Measurements from ENCODE around the gene RRP9. TPM values are rescaled to one million over a fixed set of nuclear protein-coding genes. Genes with fewer than 3 reads are reported as not detected.

Gene RRP9
- total RNA-seq, 1 experiment from 2014 or later, result 32.3 TPM

- H3K4me1 ChIP-seq (ENCODE audit: insufficient read depth, low read length, poor library complexity, severe bottlenecking), result no peaks in the 10 kb centered on the region
- peaks cover 9% of the 10 kb centered on the region for H3K27me3 ChIP-seq (replicated peaks; ENCODE audit: insufficient read depth, low read depth, low read length, poor library complexity)
- no peak for DNase-seq (ENCODE audit: low spot score)
- ChIA-PET CTCF (no interaction called here), POLR2A (ENCODE audit: low non-redundant PET) (no interaction called here)
- no TSS peak for BruUV-seq (replicated peaks)
- TF ChIP-seq CTCF (conservative IDR thresholded peaks at IDR 0.05; ENCODE audit: low read depth, low read length) (no peak), EZH2 (IDR thresholded peaks at IDR 0.05; ENCODE audit: borderline replicate concordance, low read depth, low read length, poor library complexity, severe bottlenecking) (no peak)
- intact Hi-C loops (cut with micrococcal nuclease; ENCODE audit: unreplicated experiment), result no loop called here
- H3K4me3 ChIP-seq (ENCODE audit: low read depth, low read length, poor library complexity, severe bottlenecking), result no peak overlapping the region
- no peaks in the 10 kb centered on the region for H3K9me3 ChIP-seq (ENCODE audit: low read depth, low read length, poor library complexity, severe bottlenecking)
- H3K27ac ChIP-seq (ENCODE audit: low read depth, low read length, poor library complexity, severe bottlenecking), result no peak overlapping the region
- no peaks in the 10 kb centered on the region for H3K36me3 ChIP-seq (ENCODE audit: insufficient read depth, low read length, poor library complexity, severe bottlenecking)
Observed at GRCh38 chr3:51897391-51897790, 44.3 kb downstream of the RRP9 start.

GRCh38 chr3:51896607-51897305, 44.9 kb downstream of the RRP9 start:
- H3K27me3 ChIP-seq (replicated peaks; ENCODE audit: insufficient read depth, low read depth, low read length, poor library complexity), result peaks cover 9% of the 10 kb centered on the region
- no TSS peak for BruUV-seq (replicated peaks)

GRCh38 chr3:51894939-51895338, 46.8 kb downstream of the RRP9 start:
- Histone ChIP-seq H3K27me3 (replicated peaks; ENCODE audit: insufficient read depth, low read depth, low read length, poor library complexity) (peaks cover 3% of the 10 kb centered on the region), H3K27ac (ENCODE audit: low read depth, low read length, poor library complexity, severe bottlenecking) (no peak overlapping the region), H3K4me3 (ENCODE audit: low read depth, low read length, poor library complexity, severe bottlenecking) (no peak overlapping the region), H3K4me1 (ENCODE audit: insufficient read depth, low read length, poor library complexity, severe bottlenecking) (no peaks in the 10 kb centered on the region), H3K36me3 (ENCODE audit: insufficient read depth, low read length, poor library complexity, severe bottlenecking) (no peaks in the 10 kb centered on the region), H3K9me3 (ENCODE audit: low read depth, low read length, poor library complexity, severe bottlenecking) (no peaks in the 10 kb centered on the region)
- BruUV-seq (replicated peaks), result no TSS peak
- TF ChIP-seq CTCF (conservative IDR thresholded peaks at IDR 0.05; ENCODE audit: low read depth, low read length), result no peak
- no peak for TF ChIP-seq EZH2 (IDR thresholded peaks at IDR 0.05; ENCODE audit: borderline replicate concordance, low read depth, low read length, poor library complexity, severe bottlenecking)
- POLR2A ChIA-PET (ENCODE audit: low non-redundant PET), result no interaction called here
- DNase-seq (ENCODE audit: low spot score), result no peak
- CTCF ChIA-PET, result no interaction called here
- intact Hi-C loops (cut with micrococcal nuclease; ENCODE audit: unreplicated experiment), result no loop called here

More at GRCh38 chr3:51896607-51897305, 44.9 kb downstream of the RRP9 start:
- POLR2A ChIA-PET (ENCODE audit: low non-redundant PET), result no interaction called here
- no peak for DNase-seq (ENCODE audit: low spot score)
- H3K36me3 ChIP-seq (ENCODE audit: insufficient read depth, low read length, poor library complexity, severe bottlenecking), result no peaks in the 10 kb centered on the region
- H3K9me3 ChIP-seq (ENCODE audit: low read depth, low read length, poor library complexity, severe bottlenecking), result no peaks in the 10 kb centered on the region
- H3K4me1 ChIP-seq (ENCODE audit: insufficient read depth, low read length, poor library complexity, severe bottlenecking), result no peaks in the 10 kb centered on the region
- no peak overlapping the region for H3K27ac ChIP-seq (ENCODE audit: low read depth, low read length, poor library complexity, severe bottlenecking)
- intact Hi-C loops (cut with micrococcal nuclease; ENCODE audit: unreplicated experiment), result no loop called here
- no peak overlapping the region for H3K4me3 ChIP-seq (ENCODE audit: low read depth, low read length, poor library complexity, severe bottlenecking)
- CTCF ChIA-PET, result no interaction called here
- TF ChIP-seq EZH2 (IDR thresholded peaks at IDR 0.05; ENCODE audit: borderline replicate concordance, low read depth, low read length, poor library complexity, severe bottlenecking), result no peak

GRCh38 chr3:51894391-51894790, 47.3 kb downstream of the RRP9 start:
- CTCF ChIA-PET, result no interaction called here
- no peak for DNase-seq (ENCODE audit: low spot score)
- no peaks in the 10 kb centered on the region for H3K4me1 ChIP-seq (ENCODE audit: insufficient read depth, low read length, poor library complexity, severe bottlenecking)
- intact Hi-C loops (cut with micrococcal nuclease; ENCODE audit: unreplicated experiment), result no loop called here
- H3K4me3 ChIP-seq (ENCODE audit: low read depth, low read length, poor library complexity, severe bottlenecking), result no peak overlapping the region
- no peaks in the 10 kb centered on the region for H3K9me3 ChIP-seq (ENCODE audit: low read depth, low read length, poor library complexity, severe bottlenecking)
- no peak for TF ChIP-seq CTCF (conservative IDR thresholded peaks at IDR 0.05; ENCODE audit: low read depth, low read length)
- no peak for TF ChIP-seq EZH2 (IDR thresholded peaks at IDR 0.05; ENCODE audit: borderline replicate concordance, low read depth, low read length, poor library complexity, severe bottlenecking)
- H3K27ac ChIP-seq (ENCODE audit: low read depth, low read length, poor library complexity, severe bottlenecking), result no peak overlapping the region
- BruUV-seq (replicated peaks), result no TSS peak
- no peaks in the 10 kb centered on the region for H3K36me3 ChIP-seq (ENCODE audit: insufficient read depth, low read length, poor library complexity, severe bottlenecking)
- H3K27me3 ChIP-seq (replicated peaks; ENCODE audit: insufficient read depth, low read depth, low read length, poor library complexity), result peaks cover 3% of the 10 kb centered on the region
- POLR2A ChIA-PET (ENCODE audit: low non-redundant PET), result no interaction called here
